IMR-90 (cell line): Measurements from ENCODE around the gene MEIS2. TPM values are rescaled to one million over a fixed set of nuclear protein-coding genes. Genes with fewer than 3 reads are reported as not detected.

Source experiments
- ATAC-seq: fragments of 200-7000 bp; cut with Tn5 transposase; 2 replicates; pipeline ENCODE4 v1.9.1; 2020; ENCODE audit warnings: low read depth, mild to moderate bottlenecking, moderate library complexity
- BruUV-seq: library from RNA; stranded (reverse); fragments of 400-500 nt; replicated peaks from 2 replicates; lab custom pipeline; 2021; lab: Mats Ljungman, UMichigan
- CTCF ChIA-PET: fragments of 300-600 bp; formaldehyde crosslinking; extraction: SDS; loops from one replicate; lab custom pipeline; 2021; ENCODE audit warnings: antibody characterized with exemption; lab: Yijun Ruan, JAX
- POLR2A ChIA-PET: fragments of 300-600 bp; sonication (Branson Sonifier 250); formaldehyde crosslinking; loops from one replicate; lab custom pipeline; 2022; ENCODE audit warnings: antibody characterized with exemption; ENCODE audit not compliant: unreplicated experiment; lab: Charles Lee
- DNase-seq: peaks from one replicate; pipeline ENCODE4 v3.0.0; 2013
- H2AFZ ChIP-seq: replicated peaks from 2 replicates; pipeline ENCODE3; 2013; ENCODE audit warnings: low read length, mild to moderate bottlenecking; ENCODE audit not compliant: poor library complexity
- H2AK5ac ChIP-seq: 2 replicates; pipeline ENCODE4 v1.6.1; 2013; ENCODE audit warnings: low read depth, low read length, inconsistent platforms
- H2AK9ac ChIP-seq: replicated peaks from 2 replicates; pipeline ENCODE3; 2013; ENCODE audit warnings: mild to moderate bottlenecking, low read depth, low read length, moderate library complexity; ENCODE audit not compliant: poor library complexity
- H2BK120ac ChIP-seq: 2 replicates; pipeline ENCODE4 v1.6.1; 2013; ENCODE audit warnings: low read depth, low read length, inconsistent platforms
- H2BK15ac ChIP-seq: 3 replicates; pipeline ENCODE4 v1.6.1; 2013; ENCODE audit warnings: low read depth, low read length, inconsistent platforms
- H2BK20ac ChIP-seq: 2 replicates; pipeline ENCODE4 v1.6.1; 2013; ENCODE audit warnings: low read depth, mild to moderate bottlenecking, inconsistent platforms, low read length, moderate library complexity
- H2BK5ac ChIP-seq: 2 replicates; pipeline ENCODE4 v1.6.1; 2013; ENCODE audit warnings: mild to moderate bottlenecking, low read depth, low read length, inconsistent platforms; ENCODE audit not compliant: poor library complexity, severe bottlenecking
- H3K14ac ChIP-seq: replicated peaks from 2 replicates; pipeline ENCODE4 v1.6.1; 2013; ENCODE audit warnings: low read depth, low read length, inconsistent platforms
- H3K18ac ChIP-seq: 2 replicates; pipeline ENCODE4 v1.6.1; 2013; ENCODE audit warnings: low read depth, low read length, control low read depth
- H3K23ac ChIP-seq: 2 replicates; pipeline ENCODE4 v1.6.1; 2013; ENCODE audit warnings: low read depth, low read length, inconsistent platforms
- H3K27ac ChIP-seq: 2 replicates; pipeline ENCODE4 v1.5.1; 2013; ENCODE audit warnings: mild to moderate bottlenecking, control low read depth, low read length; ENCODE audit not compliant: insufficient read depth
- H3K27me3 ChIP-seq: 2 replicates; pipeline ENCODE4 v1.6.1; 2013; ENCODE audit warnings: low read length; ENCODE audit not compliant: control insufficient read depth, insufficient read depth
- H3K36me3 ChIP-seq: 2 replicates; pipeline ENCODE4 v1.6.1; 2013; ENCODE audit warnings: low read length, mixed read lengths; ENCODE audit not compliant: control insufficient read depth, insufficient read depth
- H3K4ac ChIP-seq: 2 replicates; pipeline ENCODE4 v1.6.1; 2013; ENCODE audit warnings: low read depth, low read length, inconsistent platforms
- H3K4me1 ChIP-seq: 2 replicates; pipeline ENCODE4 v1.6.1; 2013; ENCODE audit warnings: low read length, mixed read lengths; ENCODE audit not compliant: control insufficient read depth, insufficient read depth
- H3K4me2 ChIP-seq: 2 replicates; pipeline ENCODE4 v1.6.1; 2013; ENCODE audit warnings: low read depth, mild to moderate bottlenecking, control low read depth, low read length, moderate library complexity
- H3K4me3 ChIP-seq: 2 replicates; pipeline ENCODE4 v1.5.1; 2013; ENCODE audit warnings: low read depth, mild to moderate bottlenecking, control low read depth, low read length, moderate library complexity; ENCODE audit not compliant: insufficient read depth
- H3K56ac ChIP-seq: 2 replicates; pipeline ENCODE4 v1.6.1; 2013; ENCODE audit warnings: low read length, inconsistent platforms; ENCODE audit not compliant: insufficient read depth; ENCODE audit errors: extremely low read depth
- H3K79me1 ChIP-seq, 2 experiments: 2 replicates each; pipeline ENCODE4 v1.6.1; 2013; ENCODE audit warnings: low read length in 2 of 2, inconsistent platforms in 1 of 2, low read depth in 1 of 2
- H3K9ac ChIP-seq: 2 replicates; pipeline ENCODE4 v1.6.1; 2013; ENCODE audit warnings: low read depth, low read length, control low read depth
- H3K9me1 ChIP-seq: 2 replicates; pipeline ENCODE4 v1.6.1; 2013; ENCODE audit warnings: low read length, inconsistent platforms; ENCODE audit not compliant: insufficient read depth
- H3K9me3 ChIP-seq: 2 replicates; pipeline ENCODE4 v1.6.1; 2013; ENCODE audit warnings: low read length; ENCODE audit not compliant: control insufficient read depth, insufficient read depth
- H4K20me1 ChIP-seq: 2 replicates; pipeline ENCODE4 v1.6.1; 2013; ENCODE audit warnings: low read length, inconsistent platforms; ENCODE audit not compliant: insufficient read depth
- H4K5ac ChIP-seq: 2 replicates; pipeline ENCODE4 v1.6.1; 2013; ENCODE audit warnings: mild to moderate bottlenecking, low read depth, low read length, control low read depth
- H4K8ac ChIP-seq, 2 experiments: 2 replicates each; pipeline ENCODE4 v1.6.1; 2013; ENCODE audit warnings: low read depth in 2 of 2, low read length in 2 of 2, control low read depth in 1 of 2, inconsistent platforms in 1 of 2
- H4K91ac ChIP-seq: 2 replicates; pipeline ENCODE4 v1.6.1; 2013; ENCODE audit warnings: low read depth, low read length, inconsistent platforms; ENCODE audit not compliant: insufficient read depth
- BHLHE40 ChIP-seq: fragments of 150-350 bp; IDR thresholded peaks from 2 replicates; pipeline ENCODE4 v1.6.1; 2016; ENCODE audit warnings: mild to moderate bottlenecking, low read depth, low read length
- CEBPB ChIP-seq: IDR thresholded peaks from 2 replicates; pipeline ENCODE4 v1.6.1; 2012; ENCODE audit warnings: low read depth, low read length, improper control_type of control experiment
- CTCF ChIP-seq: conservative IDR thresholded peaks from 2 replicates; pipeline ENCODE4 v1.5.1; 2012; ENCODE audit warnings: mild to moderate bottlenecking, low read depth, low read length, improper control_type of control experiment
- ELK1 ChIP-seq: fragments of 150-350 bp; IDR thresholded peaks from 2 replicates; pipeline ENCODE4 v1.6.1; 2016; ENCODE audit warnings: low read depth, mild to moderate bottlenecking, low read length, moderate library complexity, borderline replicate concordance
- MAFK ChIP-seq: IDR thresholded peaks from 2 replicates; pipeline ENCODE4 v1.6.1; 2012; ENCODE audit warnings: low read depth, low read length, improper control_type of control experiment
- MXI1 ChIP-seq: IDR thresholded peaks from 2 replicates; pipeline ENCODE4 v1.6.1; 2012; ENCODE audit warnings: low read depth, mild to moderate bottlenecking, low read length, moderate library complexity, borderline replicate concordance
- POLR2A ChIP-seq: IDR thresholded peaks from 2 replicates; pipeline ENCODE4 v1.6.1; 2012; ENCODE audit warnings: mild to moderate bottlenecking, low read depth, low read length
- SMC3 ChIP-seq: fragments of 150-350 bp; IDR thresholded peaks from 2 replicates; pipeline ENCODE4 v1.6.1; 2016; ENCODE audit warnings: low read depth, mild to moderate bottlenecking, antibody characterized with exemption, low read length, moderate library complexity
- WGBS, 2 experiments: methylation state at CpG; one replicate each; pipeline versions ENCODE4 v1.1.5 to v1.1.7; 2013; ENCODE audit warnings: missing lambda C conversion rate in 2 of 2; ENCODE audit not compliant: insufficient read length in 1 of 2; ENCODE audit errors: extremely low coverage in 2 of 2; 5-methylcytosine and 5-hydroxymethylcytosine counted together
- dilution Hi-C: fragments of 300-500 bp; cut with HindIII; formaldehyde crosslinking; loops from one replicate; pipeline ENCODE4 v1.14.3; 2018; ENCODE audit warnings: low sequenced_read_pairs; ENCODE audit not compliant: unreplicated experiment
- in situ Hi-C: fragments of 300-500 bp; cut with MboI; formaldehyde crosslinking; loops from 3 replicates; pipeline ENCODE4 v1.14.3; 2019; ENCODE audit warnings: low sequenced_read_pairs, inconsistent platforms, mixed read lengths
- intact Hi-C: fragments of 100-400 bp; cut with micrococcal nuclease; formaldehyde crosslinking; loops from 2 replicates; pipeline ENCODE4 v1.10.0; 2022
- polyA plus RNA-seq, 3 experiments: library from polyadenylated mRNA; depleted of rRNA; stranded (reverse); fragments of >200 nt; gene quantifications; 2 replicates each; pipeline ENCODE4 v1.2.3, GENCODE V29; 2012; ENCODE audit warnings: low replicate concordance in 1 of 3
- total RNA-seq: library from RNA; depleted of rRNA; stranded (reverse); fragments of >200 nt; gene quantifications from 2 replicates; pipeline ENCODE4 v1.2.3, GENCODE V29; 2012

The MEIS2 gene
- total and polyA plus RNA-seq, 2 of the 4 experiments (the other 2 are of a cell fraction) = 70.1 to 71.3 TPM

GRCh38 chr15:36914960-36915808 lies 185.2 kb downstream of the MEIS2 start (continued):
- TF ChIP-seq POLR2A = no peak

- Histone ChIP-seq H4K20me1 (no peaks in the 10 kb centered on the region), H3K18ac (no peak overlapping the region), H4K91ac (no peak overlapping the region), H2BK15ac (no peak overlapping the region), H3K23ac (no peak overlapping the region), H3K9me3 (no peaks in the 10 kb centered on the region), H2BK120ac (no peak overlapping the region), H3K4ac (no peak overlapping the region), H2BK5ac (no peak overlapping the region), H4K5ac (no peak overlapping the region), H2AK5ac (no peak overlapping the region), H3K9ac (no peak overlapping the region), H2BK20ac (no peak overlapping the region), H3K56ac (no peak overlapping the region), H2AFZ (no peak overlapping the region), H3K4me2 (no peak overlapping the region), H3K4me1 (peaks cover 6% of the 10 kb centered on the region), H3K14ac (no peak overlapping the region), H2AK9ac (no peak overlapping the region), H4K8ac (no peak overlapping the region), H3K79me1 (peaks cover 10 to 24% of the 10 kb centered on the region in 2 experiments; a peak in 3 of 4 replicates), H3K36me3 (peaks cover 2% of the 10 kb centered on the region), H3K9me1 (no peaks in the 10 kb centered on the region), H3K4me3 (no peak overlapping the region), H3K27me3 (no peaks in the 10 kb centered on the region), H3K27ac (no peak overlapping the region)
- POLR2A ChIA-PET = no interaction called here
- CTCF ChIA-PET = no interaction called here
- in situ Hi-C loops (no loop called here), dilution Hi-C loops (no loop called here), intact Hi-C loops (no loop called here)
- no peak for ATAC-seq
- no peak for TF ChIP-seq CTCF
- no peak for TF ChIP-seq CEBPB
- TF ChIP-seq ELK1 = no peak
- no peak for TF ChIP-seq SMC3
- TF ChIP-seq MAFK = no peak
- TF ChIP-seq MXI1 = no peak
- TF ChIP-seq BHLHE40 = no peak
- no peak for DNase-seq
- BruUV-seq = no TSS peak
- no CpG with 5 or more reads among the region's 4 CpGs for WGBS, 2 experiments
Observed at GRCh38 chr15:36914466-36914865, 185.9 kb downstream of the MEIS2 start.
